Activated CD4-positive, alpha-beta T cell treated with anti-CD3 and anti-CD28 coated beads, Interleukin-2, amount 50 U/mL, for 4 hours (primary cell): ENCODE results near the gene YES1.
"Not testable (repeated sequence)": the region's sequence is repeated elsewhere in the genome, so short reads cannot be mapped to it uniquely, and the experiment has no call there.

ENCODE experiments used
- DNase-seq, 2 experiments: peaks; one replicate each; pipeline ENCODE4 v3.0.0-alpha.2; 2020

Gene YES1

DNA sequence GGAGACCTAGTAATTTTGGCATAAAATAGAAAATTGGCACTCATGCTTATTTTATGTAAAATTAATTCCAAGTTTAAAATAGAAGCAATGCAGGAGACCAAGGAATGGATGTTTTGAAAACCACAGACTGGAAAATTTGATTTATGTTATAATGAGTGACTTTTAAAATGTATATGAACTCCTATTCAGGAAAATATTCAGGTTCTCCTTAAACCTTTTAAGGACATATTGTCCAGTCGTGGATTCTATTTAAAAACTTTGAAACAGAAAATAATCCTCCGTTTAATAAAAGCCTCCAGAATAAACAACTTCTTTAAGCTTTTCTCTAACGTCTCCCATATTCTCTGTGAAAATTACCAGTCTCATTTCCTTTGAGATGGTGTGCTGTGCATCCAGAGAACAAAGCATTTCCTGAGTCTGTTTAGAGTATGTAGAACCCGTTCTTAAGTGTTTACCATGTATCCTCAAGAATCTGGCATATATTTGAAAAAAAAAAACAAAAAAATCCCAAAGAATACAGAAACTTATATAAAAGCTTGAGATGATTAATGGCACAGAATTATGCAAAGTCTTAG, 8.6 kb upstream of the YES1 start:
- no peak for DNase-seq

- DNase-seq: no peak
Observed at GRCh38 chr18:816869-817268, 4.8 kb upstream of the YES1 start.

DNA sequence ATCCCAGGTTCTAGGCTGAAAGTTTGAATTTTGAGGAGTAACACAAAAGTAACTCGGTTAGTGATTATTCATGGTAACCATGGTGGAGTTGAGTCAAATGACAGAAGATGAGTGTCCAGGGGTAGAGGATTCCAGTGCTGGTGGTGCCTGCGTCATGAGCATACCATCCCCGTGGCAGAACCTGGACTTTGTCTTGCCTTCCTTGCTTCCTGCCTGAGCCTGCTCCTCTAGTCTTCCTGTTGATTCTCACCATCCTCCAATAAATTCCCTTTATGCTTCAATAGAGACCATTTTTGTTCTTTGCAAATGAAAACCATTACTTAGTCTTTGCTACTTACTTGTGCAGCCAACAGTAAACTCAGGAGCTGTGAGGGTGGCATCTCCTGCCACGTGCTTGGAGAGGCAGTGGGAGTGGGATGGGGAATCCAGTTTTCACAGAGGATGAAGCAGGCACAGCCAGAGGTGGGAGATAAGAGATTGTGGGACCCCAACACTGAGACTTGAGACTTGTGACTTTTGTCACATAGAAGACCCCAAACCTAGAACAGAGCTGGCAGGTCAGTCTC, 4.1 kb upstream of the YES1 start:
- no peak for DNase-seq

DNA sequence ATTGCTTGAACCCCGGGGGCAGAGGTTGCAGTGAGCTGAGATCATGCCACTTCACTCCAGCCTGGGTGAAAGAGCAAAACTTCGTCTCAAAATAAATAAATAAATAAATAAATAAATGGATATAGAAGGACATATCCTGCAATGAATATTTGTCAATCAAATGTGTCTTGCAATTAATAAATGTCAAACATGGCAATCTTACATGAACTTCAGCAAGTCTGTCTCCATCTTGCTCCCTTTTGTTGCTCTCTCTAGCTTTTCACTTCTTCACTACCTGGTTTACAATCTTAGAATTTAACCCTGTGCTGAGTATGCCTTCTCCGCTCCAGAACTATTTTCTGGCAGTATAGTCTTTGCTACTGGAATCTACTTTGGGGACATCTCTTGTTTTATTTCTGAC, 3.3 kb upstream of the YES1 start:
- DNase-seq: no peak

- DNase-seq: no peak
Observed at GRCh38 chr18:814300-815084, 2.5 kb upstream of the YES1 start.

GRCh38 chr18:813172-814071, 1.4 kb upstream of the YES1 start:
- peak; percentile 69 to 74 for DNase-seq

DNA sequence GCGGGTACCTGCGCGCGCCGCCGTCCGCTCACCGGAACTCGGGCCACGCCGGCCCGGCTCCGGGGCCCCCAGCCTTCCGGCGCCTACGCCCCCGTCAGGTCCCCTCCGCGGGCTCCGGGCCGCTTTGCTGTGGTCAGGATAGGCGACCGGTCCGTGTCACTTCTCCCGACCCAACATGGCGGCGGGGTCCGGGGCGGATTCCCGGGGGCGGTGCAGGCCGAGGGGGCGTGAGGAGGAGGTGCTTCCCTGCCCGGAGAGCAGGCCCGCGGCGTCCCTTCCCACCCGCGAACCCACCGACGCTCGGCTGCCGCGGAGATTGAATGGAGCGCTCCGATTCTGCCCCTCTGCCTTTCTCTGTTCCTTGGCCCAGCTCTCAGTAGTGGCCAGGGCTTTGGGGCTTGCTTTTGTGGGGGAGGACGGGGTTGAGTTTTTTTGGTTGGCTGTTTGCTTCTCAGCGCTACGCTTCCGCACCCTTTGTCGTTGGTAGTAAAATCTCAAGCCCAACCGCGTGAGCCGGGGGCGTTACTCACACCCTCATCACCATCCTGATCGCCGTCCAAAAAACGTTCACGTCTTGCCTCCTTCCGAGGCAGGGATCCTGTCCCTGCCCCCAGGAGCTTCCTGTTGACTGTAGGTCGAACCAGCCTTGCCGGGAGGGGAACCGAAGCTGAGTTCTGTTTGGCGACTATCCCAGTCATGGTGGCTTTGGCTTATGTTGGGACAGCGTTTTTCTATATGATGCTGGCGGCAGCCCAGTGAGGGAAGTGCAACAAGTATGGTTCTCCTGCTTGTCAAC, 532 bp upstream of the YES1 start:
- peak; percentile 67 to 71 for DNase-seq

DNA sequence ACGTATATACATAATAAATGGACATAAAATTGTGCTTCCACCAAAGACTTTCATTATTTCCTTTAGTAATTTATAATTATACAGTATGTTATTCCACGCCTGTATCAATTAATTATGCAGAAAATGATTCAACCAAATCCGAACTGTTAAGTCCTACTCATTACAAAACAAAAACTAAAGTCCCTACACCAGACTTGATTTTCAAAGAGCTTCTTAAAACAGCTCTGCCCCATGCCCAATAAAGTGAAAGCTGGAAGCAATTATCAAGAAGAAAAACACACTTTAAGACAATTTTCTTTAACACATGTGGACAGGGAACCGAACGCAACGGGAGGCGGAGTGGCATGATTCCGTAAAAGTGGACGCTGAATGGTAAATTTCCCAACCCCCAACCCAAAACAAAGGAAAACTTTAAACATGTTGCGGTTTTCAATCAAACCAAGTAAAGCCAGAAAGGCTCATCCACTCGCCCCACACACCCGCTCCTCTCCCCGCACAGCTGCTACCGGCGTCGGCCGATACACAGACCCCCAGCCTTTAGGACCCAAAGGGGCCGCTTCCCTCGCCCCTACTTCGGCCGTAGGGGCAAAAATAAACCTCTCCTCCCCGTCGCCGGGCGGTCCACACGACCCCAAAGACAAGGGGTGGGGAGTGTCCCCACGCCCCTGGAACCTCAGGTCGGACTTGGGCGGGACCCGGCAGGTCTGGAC, 705 bp downstream of the YES1 start:
- peak in 1 of 2 experiments; percentile 6 for DNase-seq

- DNase-seq: no peak
Observed at GRCh38 chr18:809985-810642, 1.9 kb downstream of the YES1 start.

DNA sequence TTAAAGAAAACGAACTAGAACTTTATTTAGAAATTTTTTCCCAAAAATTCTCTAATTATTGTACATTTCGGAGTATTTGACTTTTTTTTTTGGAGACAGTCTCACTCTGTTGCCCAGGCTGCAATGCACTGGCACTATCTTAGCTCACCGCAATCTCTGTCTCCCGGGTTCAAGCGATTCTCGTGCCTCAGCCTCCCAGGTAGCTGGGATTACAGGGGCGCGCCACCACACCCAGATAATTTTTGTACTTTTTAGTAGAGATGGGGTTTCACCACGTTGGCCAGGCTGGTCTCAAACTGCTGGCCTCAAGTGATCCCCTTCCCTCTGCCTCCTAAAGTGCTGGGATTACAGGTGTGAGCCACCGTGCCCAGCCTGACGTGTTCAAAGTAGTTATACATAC, 2.8 kb downstream of the YES1 start:
- not testable (repeated sequence) for DNase-seq

- no peak for DNase-seq
Observed at GRCh38 chr18:808502-808901, 3.5 kb downstream of the YES1 start.

DNA sequence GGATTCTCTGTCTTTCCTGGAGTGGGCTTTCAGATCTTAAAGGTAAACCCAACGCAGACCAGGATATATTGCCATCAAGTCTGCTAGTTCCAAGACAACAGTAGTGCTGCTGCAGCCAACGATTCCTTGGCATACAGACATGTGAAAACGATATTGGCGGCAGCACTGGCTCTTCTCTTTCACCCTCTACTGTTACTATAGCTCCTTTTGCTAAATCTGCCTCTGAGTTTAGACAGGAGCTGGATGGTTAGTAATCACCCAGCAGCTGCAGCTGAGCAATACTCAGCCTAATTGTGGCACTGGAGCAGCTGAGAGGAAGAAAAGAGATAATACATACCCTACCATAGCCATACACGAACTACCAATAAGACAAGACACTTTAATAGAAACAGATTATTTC, 4.0 kb downstream of the YES1 start:
- no peak for DNase-seq

DNA sequence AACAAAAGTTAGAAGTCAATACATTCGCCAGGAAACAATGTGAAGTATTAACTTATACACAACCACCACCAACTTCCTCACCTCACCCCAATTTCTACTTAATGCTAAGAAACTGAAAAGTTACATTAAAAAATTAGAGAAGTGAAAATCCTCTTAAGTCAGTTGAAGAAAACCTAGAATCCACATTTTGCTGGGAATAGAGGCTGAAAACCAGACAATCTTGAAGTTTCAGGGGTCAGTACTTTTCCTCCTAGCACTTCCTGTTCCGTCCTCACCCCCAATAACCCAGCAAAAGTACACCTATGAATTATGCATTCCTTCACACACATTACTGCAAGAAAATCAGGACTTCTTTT, 6.3 kb downstream of the YES1 start:
- DNase-seq: no peak

- no peak for DNase-seq
Observed at GRCh38 chr18:805008-805754, 6.9 kb downstream of the YES1 start.

- DNase-seq: no peak
Observed at GRCh38 chr18:801137-801536, 10.9 kb downstream of the YES1 start.

- no peak for DNase-seq
Observed at GRCh38 chr18:799943-800342, 12.1 kb downstream of the YES1 start.

DNA sequence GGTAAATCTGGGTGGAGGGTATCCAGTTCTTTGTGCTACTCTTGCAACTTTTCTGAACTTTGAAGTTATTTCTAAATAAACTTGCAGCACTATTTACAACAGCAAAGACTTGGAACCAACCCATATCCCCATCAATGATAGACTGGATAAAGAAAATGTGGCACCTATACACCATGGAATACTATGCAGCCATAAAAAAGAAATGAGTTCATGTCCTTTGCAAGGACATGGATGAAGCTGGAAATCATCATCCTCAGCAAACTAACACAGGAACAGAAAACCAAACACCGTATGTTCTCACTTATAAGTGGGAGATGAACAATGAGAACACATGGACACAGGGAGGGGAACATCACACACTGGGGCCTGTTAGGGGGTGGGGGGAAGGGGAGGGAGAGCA, 16.7 kb downstream of the YES1 start:
- not testable (repeated sequence) for DNase-seq

GRCh38 chr18:789397-789796, 22.6 kb downstream of the YES1 start:
- DNase-seq: no peak

GRCh38 chr18:785242-785641, 26.8 kb downstream of the YES1 start:
- DNase-seq: no peak

GRCh38 chr18:784470-785172, 27.4 kb downstream of the YES1 start:
- no peak for DNase-seq
